GM12892 (cell line): ENCODE data around the gene HK3.

ENCODE experiments used
- POLR2A ChIP-seq: IDR thresholded peaks from 2 replicates; pipeline ENCODE4 v1.6.1; 2011; ENCODE audit warnings: low read depth, low read length, control low read depth
- POLR2AphosphoS5 ChIP-seq: IDR thresholded peaks from 2 replicates; pipeline ENCODE4 v1.6.1; 2011; ENCODE audit warnings: low read depth, low read length, control low read depth
- TAF1 ChIP-seq: IDR thresholded peaks from 2 replicates; pipeline ENCODE4 v1.6.1; 2011; ENCODE audit warnings: low read depth, mild to moderate bottlenecking, control low read depth, low read length, borderline replicate concordance

DNA sequence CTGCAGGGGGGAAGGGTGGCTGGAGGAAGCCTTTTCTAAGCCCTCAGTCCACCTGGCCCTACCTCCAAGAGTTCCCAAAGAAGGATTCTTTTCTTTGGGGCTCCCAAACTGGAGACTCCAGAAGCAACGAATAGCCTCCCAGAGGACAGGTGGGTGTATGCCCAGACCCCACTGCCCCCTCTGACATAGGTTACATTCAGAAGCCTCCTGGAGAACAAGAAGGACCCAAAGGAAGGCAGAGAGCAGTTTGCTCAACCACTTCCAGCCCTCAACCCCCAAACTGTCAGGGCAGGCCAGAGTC lies 10.3 kb downstream of the HK3 start:
- TF ChIP-seq POLR2A (no peak), POLR2AphosphoS5 (no peak), TAF1 (no peak)
